ENCODE measurements around the gene PRKAR1A. TPM values are rescaled to one million over a fixed set of nuclear protein-coding genes. Genes with fewer than 3 reads are reported as not detected.

Gene PRKAR1A
- total RNA-seq, 1 experiment from 2014 or later: 158 TPM

DNA sequence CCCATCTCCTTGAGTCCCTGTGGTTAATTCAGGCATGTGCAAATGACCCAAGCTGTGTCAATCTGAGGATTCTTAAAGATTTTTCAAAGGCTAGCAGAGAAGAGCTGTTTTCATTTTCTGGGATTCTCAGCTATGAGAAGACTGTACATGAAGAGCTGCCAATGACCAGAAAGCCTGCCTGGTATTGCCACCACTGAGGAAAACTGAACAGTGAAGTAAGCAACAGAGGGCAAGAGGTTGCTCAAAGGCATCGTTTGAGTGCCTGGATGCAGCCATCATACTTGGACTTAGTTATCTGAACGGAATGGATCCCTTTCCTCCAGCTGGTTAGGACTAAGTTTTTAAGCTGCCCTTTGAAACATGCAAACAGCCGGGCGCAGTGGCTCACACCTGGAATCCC lies 50.5 kb downstream of the PRKAR1A start (continued):
- TF ChIP-seq, protein P1, sequence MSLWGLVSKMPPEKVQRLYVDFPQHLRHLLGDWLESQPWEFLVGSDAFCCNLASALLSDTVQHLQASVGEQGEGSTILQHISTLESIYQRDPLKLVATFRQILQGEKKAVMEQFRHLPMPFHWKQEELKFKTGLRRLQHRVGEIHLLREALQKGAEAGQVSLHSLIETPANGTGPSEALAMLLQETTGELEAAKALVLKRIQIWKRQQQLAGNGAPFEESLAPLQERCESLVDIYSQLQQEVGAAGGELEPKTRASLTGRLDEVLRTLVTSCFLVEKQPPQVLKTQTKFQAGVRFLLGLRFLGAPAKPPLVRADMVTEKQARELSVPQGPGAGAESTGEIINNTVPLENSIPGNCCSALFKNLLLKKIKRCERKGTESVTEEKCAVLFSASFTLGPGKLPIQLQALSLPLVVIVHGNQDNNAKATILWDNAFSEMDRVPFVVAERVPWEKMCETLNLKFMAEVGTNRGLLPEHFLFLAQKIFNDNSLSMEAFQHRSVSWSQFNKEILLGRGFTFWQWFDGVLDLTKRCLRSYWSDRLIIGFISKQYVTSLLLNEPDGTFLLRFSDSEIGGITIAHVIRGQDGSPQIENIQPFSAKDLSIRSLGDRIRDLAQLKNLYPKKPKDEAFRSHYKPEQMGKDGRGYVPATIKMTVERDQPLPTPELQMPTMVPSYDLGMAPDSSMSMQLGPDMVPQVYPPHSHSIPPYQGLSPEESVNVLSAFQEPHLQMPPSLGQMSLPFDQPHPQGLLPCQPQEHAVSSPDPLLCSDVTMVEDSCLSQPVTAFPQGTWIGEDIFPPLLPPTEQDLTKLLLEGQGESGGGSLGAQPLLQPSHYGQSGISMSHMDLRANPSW (CRISPR knock-in tag; conservative IDR thresholded peaks at IDR 0.05; ENCODE audit: low read depth): no peak
- TF ChIP-seq ZNF396 (CRISPR knock-in tag; IDR thresholded peaks at IDR 0.05; ENCODE audit: borderline replicate concordance): no peak
- TF ChIP-seq, protein P2, sequence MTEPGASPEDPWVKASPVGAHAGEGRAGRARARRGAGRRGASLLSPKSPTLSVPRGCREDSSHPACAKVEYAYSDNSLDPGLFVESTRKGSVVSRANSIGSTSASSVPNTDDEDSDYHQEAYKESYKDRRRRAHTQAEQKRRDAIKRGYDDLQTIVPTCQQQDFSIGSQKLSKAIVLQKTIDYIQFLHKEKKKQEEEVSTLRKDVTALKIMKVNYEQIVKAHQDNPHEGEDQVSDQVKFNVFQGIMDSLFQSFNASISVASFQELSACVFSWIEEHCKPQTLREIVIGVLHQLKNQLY (CRISPR knock-in tag; IDR thresholded peaks at IDR 0.05): no peak
- TF ChIP-seq, protein P3, sequence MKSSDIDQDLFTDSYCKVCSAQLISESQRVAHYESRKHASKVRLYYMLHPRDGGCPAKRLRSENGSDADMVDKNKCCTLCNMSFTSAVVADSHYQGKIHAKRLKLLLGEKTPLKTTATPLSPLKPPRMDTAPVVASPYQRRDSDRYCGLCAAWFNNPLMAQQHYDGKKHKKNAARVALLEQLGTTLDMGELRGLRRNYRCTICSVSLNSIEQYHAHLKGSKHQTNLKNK (CRISPR knock-in tag; IDR thresholded peaks at IDR 0.05): no peak
- TF ChIP-seq, protein P4, sequence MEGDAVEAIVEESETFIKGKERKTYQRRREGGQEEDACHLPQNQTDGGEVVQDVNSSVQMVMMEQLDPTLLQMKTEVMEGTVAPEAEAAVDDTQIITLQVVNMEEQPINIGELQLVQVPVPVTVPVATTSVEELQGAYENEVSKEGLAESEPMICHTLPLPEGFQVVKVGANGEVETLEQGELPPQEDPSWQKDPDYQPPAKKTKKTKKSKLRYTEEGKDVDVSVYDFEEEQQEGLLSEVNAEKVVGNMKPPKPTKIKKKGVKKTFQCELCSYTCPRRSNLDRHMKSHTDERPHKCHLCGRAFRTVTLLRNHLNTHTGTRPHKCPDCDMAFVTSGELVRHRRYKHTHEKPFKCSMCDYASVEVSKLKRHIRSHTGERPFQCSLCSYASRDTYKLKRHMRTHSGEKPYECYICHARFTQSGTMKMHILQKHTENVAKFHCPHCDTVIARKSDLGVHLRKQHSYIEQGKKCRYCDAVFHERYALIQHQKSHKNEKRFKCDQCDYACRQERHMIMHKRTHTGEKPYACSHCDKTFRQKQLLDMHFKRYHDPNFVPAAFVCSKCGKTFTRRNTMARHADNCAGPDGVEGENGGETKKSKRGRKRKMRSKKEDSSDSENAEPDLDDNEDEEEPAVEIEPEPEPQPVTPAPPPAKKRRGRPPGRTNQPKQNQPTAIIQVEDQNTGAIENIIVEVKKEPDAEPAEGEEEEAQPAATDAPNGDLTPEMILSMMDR (IDR thresholded peaks at IDR 0.05): no peak
- TF ChIP-seq, protein P5, sequence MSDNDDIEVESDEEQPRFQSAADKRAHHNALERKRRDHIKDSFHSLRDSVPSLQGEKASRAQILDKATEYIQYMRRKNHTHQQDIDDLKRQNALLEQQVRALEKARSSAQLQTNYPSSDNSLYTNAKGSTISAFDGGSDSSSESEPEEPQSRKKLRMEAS (CRISPR knock-in tag; IDR thresholded peaks at IDR 0.05): no peak
- no peak for TF ChIP-seq EMX1 (CRISPR knock-in tag; IDR thresholded peaks at IDR 0.05)
- TF ChIP-seq SMAD4 (CRISPR knock-in tag; IDR thresholded peaks at IDR 0.05): no peak
- TF ChIP-seq ZNF416 (CRISPR knock-in tag; IDR thresholded peaks at IDR 0.05): no peak
- TF ChIP-seq JUN (CRISPR knock-in tag; IDR thresholded peaks at IDR 0.05): no peak

DNA sequence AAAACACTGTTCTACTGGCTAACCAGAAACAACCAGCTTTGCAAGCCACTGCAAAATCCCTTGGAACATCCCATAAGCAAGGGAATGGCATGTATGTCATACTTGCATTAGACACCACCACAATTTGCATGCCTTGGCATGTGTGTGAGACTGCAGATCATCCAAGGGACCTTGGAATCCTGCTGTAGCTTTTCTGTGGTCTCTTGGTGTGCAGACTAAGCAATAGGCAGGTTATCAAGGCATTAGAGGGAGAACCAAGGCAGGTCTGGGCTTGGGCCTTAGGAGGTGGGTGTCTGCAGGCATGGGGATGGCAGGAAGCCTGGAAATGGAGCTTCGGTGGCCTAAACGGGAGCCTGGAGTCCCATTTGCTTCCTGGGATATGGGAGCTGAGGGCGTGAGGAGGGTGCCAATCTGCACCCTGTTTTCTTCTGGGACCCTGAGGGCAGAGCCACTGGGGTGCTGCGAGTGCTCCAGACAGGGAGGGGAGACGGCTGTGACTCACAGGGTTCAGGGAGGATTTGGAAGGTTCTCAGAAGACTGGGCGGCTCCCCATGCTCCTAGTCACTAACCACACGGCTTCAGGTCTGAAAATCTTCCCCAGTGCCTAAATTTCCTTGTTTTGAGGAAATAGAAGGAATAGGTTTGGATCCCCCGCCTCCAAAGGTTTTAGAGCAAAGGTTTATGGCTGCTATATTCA lies 52.3 kb downstream of the PRKAR1A start:
- POLR2A ChIA-PET: interaction anchor here (0.6 kb wide), 1 partner anchor 503 kb away, joined by 3 read pairs; no protein-coding TSS in a partner anchor
- CTCF ChIA-PET: no interaction called here
- ATAC-seq (no peak), DNase-seq (ENCODE audit: low spot score) (no peak)
- Mint-ChIP-seq H3K36me3 (no peaks in the 10 kb centered on the region), H3K9me3 (no peaks in the 10 kb centered on the region), H3K27me3 (ENCODE audit: low read depth) (no peaks in the 10 kb centered on the region), H3K4me1 (no peaks in the 10 kb centered on the region), H3K27ac (0 out of 2 replicates have a peak overlapping the region, but pooled peaks have one; percentile 13), H3K4me3 (no peak overlapping the region)
- TF ChIP-seq, protein P6, sequence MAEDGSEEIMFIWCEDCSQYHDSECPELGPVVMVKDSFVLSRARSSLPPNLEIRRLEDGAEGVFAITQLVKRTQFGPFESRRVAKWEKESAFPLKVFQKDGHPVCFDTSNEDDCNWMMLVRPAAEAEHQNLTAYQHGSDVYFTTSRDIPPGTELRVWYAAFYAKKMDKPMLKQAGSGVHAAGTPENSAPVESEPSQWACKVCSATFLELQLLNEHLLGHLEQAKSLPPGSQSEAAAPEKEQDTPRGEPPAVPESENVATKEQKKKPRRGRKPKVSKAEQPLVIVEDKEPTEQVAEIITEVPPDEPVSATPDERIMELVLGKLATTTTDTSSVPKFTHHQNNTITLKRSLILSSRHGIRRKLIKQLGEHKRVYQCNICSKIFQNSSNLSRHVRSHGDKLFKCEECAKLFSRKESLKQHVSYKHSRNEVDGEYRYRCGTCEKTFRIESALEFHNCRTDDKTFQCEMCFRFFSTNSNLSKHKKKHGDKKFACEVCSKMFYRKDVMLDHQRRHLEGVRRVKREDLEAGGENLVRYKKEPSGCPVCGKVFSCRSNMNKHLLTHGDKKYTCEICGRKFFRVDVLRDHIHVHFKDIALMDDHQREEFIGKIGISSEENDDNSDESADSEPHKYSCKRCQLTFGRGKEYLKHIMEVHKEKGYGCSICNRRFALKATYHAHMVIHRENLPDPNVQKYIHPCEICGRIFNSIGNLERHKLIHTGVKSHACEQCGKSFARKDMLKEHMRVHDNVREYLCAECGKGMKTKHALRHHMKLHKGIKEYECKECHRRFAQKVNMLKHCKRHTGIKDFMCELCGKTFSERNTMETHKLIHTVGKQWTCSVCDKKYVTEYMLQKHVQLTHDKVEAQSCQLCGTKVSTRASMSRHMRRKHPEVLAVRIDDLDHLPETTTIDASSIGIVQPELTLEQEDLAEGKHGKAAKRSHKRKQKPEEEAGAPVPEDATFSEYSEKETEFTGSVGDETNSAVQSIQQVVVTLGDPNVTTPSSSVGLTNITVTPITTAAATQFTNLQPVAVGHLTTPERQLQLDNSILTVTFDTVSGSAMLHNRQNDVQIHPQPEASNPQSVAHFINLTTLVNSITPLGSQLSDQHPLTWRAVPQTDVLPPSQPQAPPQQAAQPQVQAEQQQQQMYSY (CRISPR knock-in tag; IDR thresholded peaks at IDR 0.05): 0 out of 2 replicates have a peak, but pooled peaks have one; percentile 15
- no peak for TF ChIP-seq ZNF671 (CRISPR knock-in tag; IDR thresholded peaks at IDR 0.05)

Data from WTC11 (cell line).